Activated CD8-positive, alpha-beta memory T cell treated with anti-CD3 and anti-CD28 coated beads, Interleukin-2, amount 50 U/mL, for 4 hours (primary cell): ENCODE data around the gene KIF5A.

Experiments
- DNase-seq: peaks from one replicate; pipeline ENCODE4 v3.0.0-alpha.2; 2020

Gene KIF5A

GRCh38 chr12:57621497-57622292 lies 71.9 kb downstream of the KIF5A start:
- peak; percentile 65 for DNase-seq

GRCh38 chr12:57622293-57623245 lies 72.7 kb downstream of the KIF5A start:
- DNase-seq = no peak

DNA sequence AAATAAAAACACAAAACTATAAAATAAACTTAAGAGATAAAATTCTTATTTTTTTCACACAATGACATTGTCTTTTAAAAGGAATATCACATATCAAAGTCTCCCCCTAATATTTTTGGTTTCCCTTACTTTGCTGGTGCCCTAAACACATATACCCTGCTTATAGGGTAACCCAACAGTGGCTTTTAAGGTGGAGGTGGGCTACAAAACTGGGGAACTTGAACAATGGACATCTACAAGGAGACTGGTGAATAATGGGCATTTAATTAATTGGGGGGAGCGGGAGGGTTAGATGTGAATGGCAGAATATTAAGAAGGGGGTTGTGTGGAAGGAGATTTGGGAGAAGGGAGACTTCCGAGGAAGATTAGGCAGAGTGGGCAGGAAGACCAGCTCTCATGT lies 73.5 kb downstream of the KIF5A start:
- DNase-seq = no peak

GRCh38 chr12:57623811-57624390 lies 74.1 kb downstream of the KIF5A start:
- no peak for DNase-seq

GRCh38 chr12:57624441-57625220 lies 74.8 kb downstream of the KIF5A start:
- no peak for DNase-seq

DNA sequence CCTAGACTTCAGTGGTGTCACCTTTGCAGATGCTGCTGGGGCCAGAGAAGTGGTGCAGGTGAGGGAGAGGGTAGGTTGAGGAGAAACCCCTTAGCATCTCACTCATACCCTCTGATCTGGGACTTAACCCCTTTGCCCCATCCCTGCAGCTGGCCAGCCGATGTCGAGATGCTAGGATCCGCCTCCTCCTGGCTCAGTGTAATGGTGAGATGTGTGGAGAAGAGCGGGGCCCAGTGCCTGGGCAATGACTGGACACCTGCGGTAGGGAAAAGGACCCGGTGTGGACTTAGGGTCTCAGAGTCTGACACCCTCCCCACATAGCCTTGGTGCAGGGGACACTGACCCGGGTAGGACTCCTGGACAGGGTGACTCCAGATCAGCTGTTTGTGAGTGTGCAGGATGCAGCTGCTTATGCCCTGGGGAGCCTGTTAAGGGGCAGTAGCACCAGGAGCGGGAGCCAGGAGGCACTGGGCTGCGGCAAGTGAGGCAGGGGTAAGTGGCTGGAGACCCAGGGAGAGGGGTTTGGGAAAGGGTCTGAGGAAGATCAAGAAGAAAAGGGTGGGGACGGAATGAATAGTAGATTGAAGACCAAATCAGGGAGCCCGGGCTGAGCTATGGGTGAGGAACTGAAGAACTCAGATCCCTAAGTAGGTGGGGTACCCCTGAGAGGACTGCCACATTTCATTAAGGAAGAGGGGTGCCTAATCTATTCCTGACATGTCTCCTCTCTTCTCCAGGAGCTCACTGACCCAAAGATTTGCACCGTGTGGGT lies 75.6 kb downstream of the KIF5A start:
- DNase-seq = no peak

- no peak for DNase-seq
These were observed 76.5 kb downstream of the KIF5A start for GRCh38 chr12:57626111-57626920.

DNA sequence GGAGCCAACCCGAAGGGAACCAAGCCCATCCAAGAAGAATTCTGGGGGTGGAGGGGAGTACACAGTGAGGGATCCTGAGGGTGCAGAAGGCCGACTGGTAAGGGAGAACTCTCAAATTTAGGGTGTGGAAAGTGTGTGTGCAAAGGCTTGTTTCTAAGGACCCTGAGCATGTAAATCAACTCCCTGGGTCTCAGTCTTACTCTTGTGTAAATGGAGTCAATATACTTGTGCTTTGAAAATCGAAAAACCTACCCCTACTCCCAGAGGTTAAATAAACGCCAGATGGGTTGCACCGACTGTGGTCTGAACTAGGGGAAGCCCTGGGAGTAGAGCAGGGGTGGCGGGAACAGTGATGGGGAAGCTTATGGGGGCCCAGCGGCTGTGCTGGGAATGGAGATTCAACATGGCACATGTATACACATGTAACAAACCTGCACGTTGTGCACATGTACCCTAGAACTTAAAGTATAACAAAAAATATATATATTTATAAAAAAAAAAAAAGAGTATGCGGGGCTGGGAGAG lies 77.1 kb downstream of the KIF5A start:
- DNase-seq = no peak

DNA sequence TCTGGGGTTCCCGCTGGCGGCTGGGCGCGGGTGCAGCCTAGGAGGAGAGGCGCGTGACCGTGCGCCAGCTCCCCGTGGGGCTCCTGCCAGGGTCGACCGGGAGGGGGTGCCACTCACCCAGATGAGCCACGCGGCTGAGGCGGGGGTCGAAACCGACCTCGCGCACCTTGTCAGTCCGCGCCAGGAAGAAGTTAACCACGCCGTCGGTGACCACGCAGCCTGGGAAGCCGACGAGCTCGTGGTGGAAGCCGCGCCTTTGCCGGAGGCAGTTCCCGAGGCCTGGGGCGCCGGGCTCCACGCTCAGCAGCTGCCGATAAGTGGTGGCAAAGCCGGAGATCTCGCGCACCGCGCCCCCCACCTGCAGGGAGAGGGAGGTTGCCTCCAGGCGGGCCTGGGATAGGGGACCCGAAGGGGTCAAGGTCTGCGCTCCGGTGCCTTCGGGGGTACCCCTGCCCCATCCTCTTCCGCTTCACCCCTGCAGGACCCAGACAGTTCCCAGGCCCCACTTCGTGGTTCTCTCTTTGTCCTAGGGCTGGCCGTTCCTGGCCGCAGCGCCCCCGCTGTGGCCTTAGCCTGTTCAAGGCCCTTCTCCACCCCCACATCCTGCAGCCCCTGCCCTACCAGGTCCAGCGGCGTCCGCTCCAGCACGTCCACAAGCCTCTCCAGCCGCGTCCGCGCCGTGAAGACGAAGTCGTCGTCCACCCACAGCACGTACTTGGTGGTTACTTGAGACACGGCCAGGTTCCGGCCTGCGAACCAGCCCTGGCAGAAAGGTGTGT lies 77.8 kb downstream of the KIF5A start:
- peak; percentile 31 for DNase-seq

DNA sequence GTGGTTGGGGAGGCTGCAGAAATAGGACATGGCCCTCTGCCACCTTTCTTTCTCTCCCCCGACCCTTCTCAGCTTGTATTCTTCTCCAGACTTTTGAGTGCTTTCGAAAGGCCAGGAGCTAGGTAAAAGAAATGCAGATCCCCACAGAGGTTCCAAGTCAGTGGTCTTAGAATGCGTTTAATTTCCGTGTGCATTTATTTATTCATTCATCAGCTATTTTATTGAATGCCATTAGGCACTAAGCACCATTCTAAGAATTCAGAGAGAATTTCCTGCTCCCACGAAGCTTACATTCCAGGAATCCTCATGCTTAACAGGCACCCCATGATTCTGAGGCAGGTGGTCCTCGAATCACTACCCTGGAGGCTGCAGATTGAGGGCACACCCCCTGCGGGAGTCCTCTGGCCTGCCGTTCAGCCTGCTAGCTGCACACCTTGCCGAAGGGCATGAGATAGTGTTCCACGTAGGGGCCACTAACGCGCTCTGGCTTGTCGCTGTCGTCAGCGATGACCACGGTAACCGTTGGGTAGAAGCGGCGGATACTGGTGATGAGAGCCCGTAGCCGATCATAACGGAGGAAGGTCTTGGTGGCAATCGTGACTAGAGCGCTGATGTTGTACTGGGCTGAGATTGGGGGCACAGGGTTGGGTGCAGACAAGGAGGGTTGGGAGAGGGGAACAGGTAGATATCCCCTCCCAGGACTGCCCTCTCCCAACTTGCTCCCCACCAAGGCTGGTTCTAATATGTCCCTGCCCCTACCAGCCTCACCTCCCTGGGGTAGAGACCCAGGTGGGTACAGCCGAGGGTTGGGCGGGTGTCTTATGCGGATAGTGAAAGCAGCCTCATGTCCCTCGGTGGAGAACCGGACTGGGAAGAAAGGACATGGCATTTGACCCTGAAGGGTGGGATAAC lies 78.7 kb downstream of the KIF5A start:
- no peak for DNase-seq

- no peak for DNase-seq
These were observed 80.1 kb downstream of the KIF5A start for GRCh38 chr12:57629897-57630471.

DNA sequence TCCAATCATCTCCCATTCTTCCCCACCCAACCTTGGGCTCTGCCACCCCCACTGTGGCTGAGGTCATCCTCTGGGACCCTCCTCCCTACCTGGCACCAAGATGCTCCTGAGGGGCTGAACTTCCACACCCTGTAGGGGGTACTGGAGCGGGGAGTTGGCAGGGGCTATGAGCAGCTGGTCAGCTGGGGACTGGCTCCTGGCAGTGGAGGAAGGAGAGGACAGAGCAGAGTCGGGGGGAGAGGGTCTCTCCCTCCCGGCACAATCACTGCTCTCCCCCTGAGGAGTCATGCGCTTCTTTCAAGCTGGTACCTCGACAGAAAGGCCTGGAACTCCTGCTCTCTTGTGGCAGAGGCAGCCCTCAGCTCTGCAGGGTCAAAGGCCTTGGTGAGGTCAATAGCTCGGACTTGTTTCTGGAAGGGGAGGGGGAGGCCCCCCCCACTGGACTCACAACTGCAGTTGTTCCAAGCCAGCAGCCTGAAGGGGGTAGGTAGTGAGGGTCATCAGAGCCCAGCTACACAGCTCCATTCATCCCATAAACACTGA lies 81.1 kb downstream of the KIF5A start:
- no peak for DNase-seq

- no peak for DNase-seq
These were observed 81.8 kb downstream of the KIF5A start for GRCh38 chr12:57631566-57632072.

DNA sequence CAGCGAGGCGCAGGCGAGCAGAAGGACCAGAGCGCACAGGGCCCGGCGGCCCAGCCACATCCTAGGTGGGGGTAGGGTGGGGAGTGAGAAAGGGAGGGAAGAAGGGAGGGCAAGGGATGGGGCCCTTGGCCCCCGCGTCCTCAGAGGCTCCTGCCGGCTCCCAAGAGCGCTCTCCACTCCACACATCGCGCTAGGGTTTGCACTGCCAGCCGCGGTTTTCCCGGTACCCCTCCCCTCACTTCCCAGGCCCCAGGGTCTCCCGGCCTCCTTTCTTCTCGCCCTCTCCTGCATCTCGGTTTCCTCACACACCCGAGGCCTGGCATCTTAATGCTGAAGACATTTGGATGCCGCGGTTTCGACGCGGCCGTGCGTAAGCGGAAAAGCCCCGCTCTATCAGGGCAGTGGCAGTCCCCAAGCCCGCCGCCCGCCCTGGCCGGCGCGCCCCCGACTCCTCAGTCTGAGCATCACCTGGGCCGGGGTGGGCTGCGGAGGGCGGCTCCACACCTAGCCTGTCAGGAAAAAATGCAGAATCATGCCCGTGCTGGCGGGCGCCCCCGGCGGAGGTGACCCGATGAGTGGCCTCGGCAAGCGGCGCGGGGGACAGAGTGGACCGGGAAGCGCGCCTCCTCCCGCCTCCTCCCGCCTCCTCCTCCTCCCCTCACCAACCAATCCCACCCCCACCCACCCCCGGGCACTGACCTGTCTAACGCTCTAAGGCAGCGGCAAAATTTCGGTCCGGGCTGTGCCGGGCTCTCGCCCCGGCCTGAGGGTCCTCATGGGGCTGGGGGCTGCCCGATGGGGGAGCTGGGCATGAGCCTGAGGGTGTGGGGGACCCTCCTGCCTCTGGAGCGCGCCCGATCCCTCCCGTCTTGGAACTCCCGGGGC lies 82.5 kb downstream of the KIF5A start:
- peak; percentile 32 for DNase-seq

- peak; percentile 71 for DNase-seq
These were observed 83.4 kb downstream of the KIF5A start, which contains the start of gene B4GALNT1 for GRCh38 chr12:57632958-57633840. Gene B4GALNT1 (minus strand): TSS chr12:57633201. CDS start chr12:57632132, 1,069 bp downstream.
